Fibroblast of villous mesenchyme (primary cell): ENCODE data around the gene TCN2. TPM values are rescaled to one million over a fixed set of nuclear protein-coding genes. Genes with fewer than 3 reads are reported as not detected.

ENCODE experiments used
- DNase-seq: peaks from one replicate; pipeline ENCODE4 v3.0.0-alpha.2; 2010; ENCODE audit warnings: low read depth
- H3K4me3 ChIP-seq: 2 replicates; pipeline ENCODE4 v1.5.1; 2011; ENCODE audit warnings: low read depth, mild to moderate bottlenecking, low read length
- CTCF ChIP-seq: IDR thresholded peaks from 2 replicates; pipeline ENCODE4 v1.5.1; 2012; ENCODE audit warnings: low read depth, mild to moderate bottlenecking, low read length; ENCODE audit not compliant: insufficient read depth
- total RNA-seq: library from RNA; depleted of rRNA; stranded (reverse); fragments of >200 nt; gene quantifications from 2 replicates; pipeline ENCODE4 v1.2.3, GENCODE V29; 2012

The TCN2 gene
- total RNA-seq, 1 donor: 3.9 TPM

GRCh38 chr22:30652852-30653251 lies 45.9 kb downstream of the TCN2 start:
- DNase-seq: no peak
- no peak overlapping the region for H3K4me3 ChIP-seq
- TF ChIP-seq CTCF: no peak

GRCh38 chr22:30654361-30654760 lies 47.4 kb downstream of the TCN2 start:
- H3K4me3 ChIP-seq: no peak overlapping the region
- no peak for DNase-seq
- no peak for TF ChIP-seq CTCF

GRCh38 chr22:30655532-30655931 lies 48.6 kb downstream of the TCN2 start:
- no peak overlapping the region for H3K4me3 ChIP-seq
- TF ChIP-seq CTCF: no peak
- no peak for DNase-seq

GRCh38 chr22:30662040-30662439 lies 55.1 kb downstream of the TCN2 start:
- no peak for DNase-seq
- no peak overlapping the region for H3K4me3 ChIP-seq
- no peak for TF ChIP-seq CTCF

GRCh38 chr22:30664798-30665197 lies 57.8 kb downstream of the TCN2 start:
- DNase-seq: no peak
- no peak for TF ChIP-seq CTCF
- H3K4me3 ChIP-seq: no peak overlapping the region

GRCh38 chr22:30665266-30665665 lies 58.3 kb downstream of the TCN2 start:
- DNase-seq: no peak
- H3K4me3 ChIP-seq: no peak overlapping the region
- no peak for TF ChIP-seq CTCF

- no peak for TF ChIP-seq CTCF
- H3K4me3 ChIP-seq: no peak overlapping the region
- no peak for DNase-seq
These were observed 58.8 kb downstream of the TCN2 start for GRCh38 chr22:30665786-30666185.
